OCI-LY7 (cell line): ENCODE data around the gene SPATA3. TPM values are rescaled to one million over a fixed set of nuclear protein-coding genes. Genes with fewer than 3 reads are reported as not detected.

Experiments used
- BruUV-seq: library from RNA; stranded (reverse); fragments of 400-500 nt; replicated peaks from 2 replicates; lab custom pipeline; 2021; lab: Mats Ljungman, UMichigan
- CTCF ChIA-PET: fragments of 300-600 bp; sonication (Branson Sonifier 250); formaldehyde crosslinking; loops from one replicate; lab custom pipeline; 2022; ENCODE audit warnings: antibody characterized with exemption; ENCODE audit not compliant: unreplicated experiment; lab: Charles Lee
- POLR2A ChIA-PET: fragments of 300-600 bp; sonication (Branson Sonifier 250); formaldehyde crosslinking; loops from one replicate; lab custom pipeline; 2022; ENCODE audit warnings: antibody characterized with exemption; lab: Charles Lee
- DNase-seq: peaks from one replicate; pipeline ENCODE4 v3.0.0-alpha.2; 2015; ENCODE audit warnings: low spot score
- H2AFZ ChIP-seq: fragments of 200-600 bp; sonication (generic), shearing (Covaris generic); 2 replicates; pipeline ENCODE4 v1.6.1; 2014; ENCODE audit warnings: mild to moderate bottlenecking, antibody characterized with exemption, low read length, moderate library complexity
- H3K27ac ChIP-seq: fragments of 200-600 bp; sonication (generic); 2 replicates; pipeline ENCODE4 v1.5.1; 2014; ENCODE audit warnings: mixed run types, low read depth, mild to moderate bottlenecking, moderate library complexity, low read length, inconsistent platforms; ENCODE audit not compliant: poor library complexity, severe bottlenecking
- H3K36me3 ChIP-seq: fragments of 200-600 bp; sonication (generic); 2 replicates; pipeline ENCODE4 v1.6.1; 2014; ENCODE audit warnings: mild to moderate bottlenecking, antibody characterized with exemption, low read length, moderate library complexity, mixed read lengths; ENCODE audit not compliant: insufficient read depth
- H3K4me1 ChIP-seq: fragments of 200-600 bp; sonication (generic); 2 replicates; pipeline ENCODE4 v1.5.1; 2014; ENCODE audit warnings: mild to moderate bottlenecking, low read length; ENCODE audit not compliant: insufficient read depth, poor library complexity, severe bottlenecking
- H3K4me2 ChIP-seq: fragments of 200-600 bp; sonication (generic); 2 replicates; pipeline ENCODE4 v1.6.1; 2014; ENCODE audit warnings: mild to moderate bottlenecking, low read length
- H3K4me3 ChIP-seq: fragments of 200-600 bp; sonication (generic); 2 replicates; pipeline ENCODE4 v1.5.1; 2014; ENCODE audit warnings: mild to moderate bottlenecking, low read depth, low read length; ENCODE audit not compliant: poor library complexity, severe bottlenecking
- H3K79me2 ChIP-seq: fragments of 200-600 bp; sonication (generic); 2 replicates; pipeline ENCODE4 v1.6.1; 2016; ENCODE audit warnings: low read depth, mild to moderate bottlenecking, low read length, moderate library complexity, mixed read lengths; ENCODE audit not compliant: insufficient read depth
- H3K9me2 ChIP-seq: fragments of 200-600 bp; sonication (generic); 2 replicates; pipeline ENCODE4 v1.6.1; 2016; ENCODE audit warnings: mild to moderate bottlenecking, low read length, mixed read lengths; ENCODE audit not compliant: insufficient read depth
- H3K9me3 ChIP-seq: fragments of 200-600 bp; sonication (generic); 2 replicates; pipeline ENCODE4 v1.6.1; 2014; ENCODE audit warnings: mild to moderate bottlenecking, mixed run types, low read length, mixed read lengths
- H4K20me1 ChIP-seq: fragments of 200-600 bp; sonication (generic); 2 replicates; pipeline ENCODE4 v1.6.1; 2014; ENCODE audit warnings: mild to moderate bottlenecking, antibody characterized with exemption, low read length, moderate library complexity, mixed read lengths; ENCODE audit not compliant: insufficient read depth
- CTCF ChIP-seq: fragments of 200-600 bp; sonication (generic); conservative IDR thresholded peaks from 2 replicates; pipeline ENCODE4 v1.5.1; 2014; ENCODE audit warnings: mild to moderate bottlenecking, antibody characterized with exemption, low read length, moderate library complexity, mixed read lengths
- EZH2phosphoT487 ChIP-seq: fragments of 200-600 bp; sonication (generic); IDR thresholded peaks from 2 replicates; pipeline ENCODE4 v1.6.1; 2018; ENCODE audit warnings: low read depth, borderline replicate concordance, mild to moderate bottlenecking, mixed run types, antibody characterized with exemption, low read length, moderate library complexity, mixed read lengths
- intact Hi-C: fragments of 100-400 bp; cut with micrococcal nuclease; formaldehyde crosslinking; loops from one replicate; pipeline ENCODE4 v1.10.0; 2022; ENCODE audit not compliant: unreplicated experiment
- total RNA-seq, 2 experiments: library from RNA; depleted of rRNA in 1 of 2; stranded (reverse); fragments of >200 nt in 1 of 2; shearing (Covaris generic) in 1 of 2; gene quantifications; 2 replicates each; pipeline ENCODE4 v1.2.3, GENCODE V29; 2014 to 2022

Gene SPATA3
- total RNA-seq, 2 experiments from 2014 or later: not detected

GRCh38 chr2:230947235-230947576 lies 48.7 kb upstream of the SPATA3 start:
- Histone ChIP-seq H3K4me2 (no peak overlapping the region), H3K79me2 (no peaks in the 10 kb centered on the region), H3K36me3 (no peaks in the 10 kb centered on the region), H3K4me1 (no peaks in the 10 kb centered on the region), H4K20me1 (no peaks in the 10 kb centered on the region), H2AFZ (no peak overlapping the region), H3K4me3 (no peak overlapping the region), H3K27ac (no peak overlapping the region), H3K9me2 (no peaks in the 10 kb centered on the region), H3K9me3 (no peaks in the 10 kb centered on the region)
- no peak for DNase-seq
- CTCF ChIA-PET: no interaction called here
- TF ChIP-seq CTCF (no peak), EZH2phosphoT487 (no peak)
- no TSS peak for BruUV-seq
- intact Hi-C loops: no loop called here
- POLR2A ChIA-PET: interaction anchor here (0.6 to 1.1 kb wide), 2 partner anchors 69 to 251 kb away, joined by 3 to 4 read pairs; no protein-coding TSS in a partner anchor

- Histone ChIP-seq H3K79me2 (no peaks in the 10 kb centered on the region), H3K27ac (no peak overlapping the region), H2AFZ (no peak overlapping the region), H4K20me1 (no peaks in the 10 kb centered on the region), H3K4me2 (no peak overlapping the region), H3K4me1 (no peaks in the 10 kb centered on the region), H3K9me2 (no peaks in the 10 kb centered on the region), H3K4me3 (no peak overlapping the region), H3K9me3 (no peaks in the 10 kb centered on the region), H3K36me3 (no peaks in the 10 kb centered on the region)
- ChIA-PET POLR2A (interaction anchor here (0.6 to 1.1 kb wide), 2 partner anchors 69 to 250 kb away, joined by 3 to 4 read pairs; no protein-coding TSS in a partner anchor), CTCF (no interaction called here)
- no TSS peak for BruUV-seq
- TF ChIP-seq EZH2phosphoT487: no peak
- no peak for TF ChIP-seq CTCF
- DNase-seq: no peak
- intact Hi-C loops: no loop called here
These were observed 48.0 kb upstream of the SPATA3 start for GRCh38 chr2:230947908-230948365.

GRCh38 chr2:230949966-230950873 lies 45.7 kb upstream of the SPATA3 start:
- H3K79me2 ChIP-seq: no peaks in the 10 kb centered on the region
- no peaks in the 10 kb centered on the region for H3K9me3 ChIP-seq
- no peaks in the 10 kb centered on the region for H3K36me3 ChIP-seq
- no peak overlapping the region for H3K4me2 ChIP-seq
- H3K4me1 ChIP-seq: no peaks in the 10 kb centered on the region
- DNase-seq: no peak
- H3K9me2 ChIP-seq: no peaks in the 10 kb centered on the region
- no peak overlapping the region for H3K4me3 ChIP-seq
- no peaks in the 10 kb centered on the region for H4K20me1 ChIP-seq
- BruUV-seq: no TSS peak
- CTCF ChIA-PET: no interaction called here
- no peak for TF ChIP-seq CTCF
- no peak for TF ChIP-seq EZH2phosphoT487
- no peak overlapping the region for H3K27ac ChIP-seq
- POLR2A ChIA-PET: interaction anchor here (0.6 kb wide), 2 partner anchors 35 to 1201 kb away, joined by 3 read pairs; no protein-coding TSS in a partner anchor
- no peak overlapping the region for H2AFZ ChIP-seq
- intact Hi-C loops: no loop called here
